H1 (cell line): ENCODE results near the gene MRPL20. TPM values are rescaled to one million over a fixed set of nuclear protein-coding genes. Genes with fewer than 3 reads are reported as not detected.

Experiments used
- CTCF ChIA-PET: fragments of 300-600 bp; sonication (Branson Sonifier 250); formaldehyde crosslinking; loops from one replicate; lab custom pipeline; 2021; ENCODE audit not compliant: partially characterized antibody; lab: Charles Lee
- POLR2A ChIA-PET: fragments of 300-600 bp; sonication (Branson Sonifier 250); formaldehyde crosslinking; loops from one replicate; lab custom pipeline; 2021; ENCODE audit warnings: inconsistent platforms; ENCODE audit not compliant: partially characterized antibody; lab: Charles Lee
- DNase-seq, 2 experiments: peaks; one replicate each; pipeline versions ENCODE4 v3.0.0 to v3.0.0-alpha.2; 2010 to 2022; ENCODE audit warnings: low spot score in 2 of 2, low read depth in 1 of 2, mixed read lengths in 1 of 2
- FAIRE-seq: peaks from 2 replicates; lab custom pipeline; 2011; peaks lifted over from hg19 to GRCh38; lab: Jason Lieb, UNC
- H2AFZ ChIP-seq: 2 replicates; pipeline ENCODE4 v1.8.1; 2012; ENCODE audit warnings: low read length, inconsistent platforms
- H2AK5ac ChIP-seq: 2 replicates; pipeline ENCODE4 v1.6.1; 2013; ENCODE audit warnings: low read depth, low read length
- H2BK120ac ChIP-seq: replicated peaks from 2 replicates; pipeline ENCODE3; 2013; ENCODE audit warnings: low read depth, low read length, inconsistent platforms
- H2BK12ac ChIP-seq: 2 replicates; pipeline ENCODE4 v1.6.1; 2013; ENCODE audit warnings: low read depth, low read length
- H2BK15ac ChIP-seq: 2 replicates; pipeline ENCODE4 v1.6.1; 2013; ENCODE audit warnings: low read length
- H2BK20ac ChIP-seq: 2 replicates; pipeline ENCODE4 v1.6.1; 2013; ENCODE audit warnings: low read length
- H2BK5ac ChIP-seq: 2 replicates; pipeline ENCODE4 v1.6.1; 2013; ENCODE audit warnings: low read depth, low read length
- H3K14ac ChIP-seq: 2 replicates; pipeline ENCODE4 v1.6.1; 2013; ENCODE audit warnings: inconsistent platforms; ENCODE audit not compliant: insufficient read length
- H3K18ac ChIP-seq: 2 replicates; pipeline ENCODE4 v1.6.1; 2013; ENCODE audit warnings: low read length; ENCODE audit errors: extremely low read depth
- H3K23ac ChIP-seq: 2 replicates; pipeline ENCODE4 v1.6.1; 2013; ENCODE audit warnings: inconsistent platforms; ENCODE audit not compliant: insufficient read length
- H3K23me2 ChIP-seq: 2 replicates; pipeline ENCODE4 v1.6.1; 2013; ENCODE audit warnings: low read depth, low read length
- H3K27ac ChIP-seq: 2 replicates; pipeline ENCODE4 v1.6.1; 2011; ENCODE audit warnings: low read depth, low read length, inconsistent platforms
- H3K27me3 ChIP-seq, 4 experiments: replicated peaks in 1 of 4; 1 replicate in 1 of 4; 2 replicates in 3 of 4; pipeline versions ENCODE4 v1.6.1 to v1.8.1; 2011 to 2013; ENCODE audit warnings: low read length in 3 of 4, mild to moderate bottlenecking in 3 of 4, inconsistent platforms in 2 of 4, mixed read lengths in 2 of 4, moderate library complexity in 1 of 4; ENCODE audit not compliant: control insufficient read depth in 3 of 4, insufficient read depth in 3 of 4; ENCODE audit errors: extremely low read depth in 1 of 4
- H3K36me3 ChIP-seq, 4 experiments: 2 replicates each; pipeline versions ENCODE4 v1.6.1 to v1.8.1; 2011 to 2013; ENCODE audit warnings: mild to moderate bottlenecking in 4 of 4, low read length in 3 of 4, moderate library complexity in 2 of 4, control low read depth in 1 of 4, inconsistent platforms in 1 of 4; ENCODE audit not compliant: insufficient read depth in 4 of 4, control insufficient read depth in 2 of 4
- H3K4ac ChIP-seq: replicated peaks from 2 replicates; pipeline ENCODE3; 2013; ENCODE audit warnings: low read length, low read depth, mixed read lengths, inconsistent platforms; ENCODE audit not compliant: insufficient read length
- H3K4me1 ChIP-seq, 4 experiments: replicated peaks in 1 of 4; 1 replicate in 1 of 4; 2 replicates in 3 of 4; pipeline versions ENCODE4 v1.6.1 to v1.8.1; 2011 to 2013; ENCODE audit warnings: low read length in 3 of 4, inconsistent platforms in 2 of 4, mixed read lengths in 1 of 4; ENCODE audit not compliant: insufficient read depth in 4 of 4, control insufficient read depth in 3 of 4
- H3K4me2 ChIP-seq, 2 experiments: 2 replicates each; pipeline versions ENCODE4 v1.6.1 to v1.8.1; 2011 to 2013; ENCODE audit warnings: low read depth in 2 of 2, low read length in 2 of 2, control low read depth in 1 of 2, inconsistent platforms in 1 of 2, mild to moderate bottlenecking in 1 of 2; ENCODE audit not compliant: insufficient read depth in 1 of 2
- H3K4me3 ChIP-seq, 4 experiments: fragments of 200-600, 300-600 bp in 1 of 4; sonication (generic), shearing (Covaris generic), sonication (Bioruptor Twin) in 1 of 4; 2 replicates each; pipeline versions ENCODE4 v1.5.1 to v1.8.1; 2011 to 2016; ENCODE audit warnings: low read length in 4 of 4, low read depth in 3 of 4, control low read depth in 2 of 4, inconsistent platforms in 2 of 4, mild to moderate bottlenecking in 2 of 4, mixed read lengths in 1 of 4, moderate library complexity in 1 of 4; ENCODE audit not compliant: insufficient read depth in 2 of 4; ENCODE audit errors: extremely low read depth in 1 of 4
- H3K56ac ChIP-seq: replicated peaks from 2 replicates; pipeline ENCODE3; 2013; ENCODE audit warnings: low read depth, mild to moderate bottlenecking, mixed read lengths, low read length, inconsistent platforms; ENCODE audit not compliant: insufficient read length
- H3K79me1 ChIP-seq: 2 replicates; pipeline ENCODE4 v1.6.1; 2013; ENCODE audit warnings: low read depth, low read length, control low read depth
- H3K79me2 ChIP-seq, 2 experiments: 2 replicates each; pipeline versions ENCODE4 v1.6.1 to v1.8.1; 2012 to 2013; ENCODE audit warnings: low read length in 2 of 2, mild to moderate bottlenecking in 2 of 2, inconsistent platforms in 1 of 2; ENCODE audit not compliant: insufficient read depth in 2 of 2, control insufficient read depth in 1 of 2
- H3K9ac ChIP-seq, 4 experiments: replicated peaks in 1 of 4; 1 replicate in 1 of 4; 2 replicates in 3 of 4; pipeline versions ENCODE4 v1.6.1 to v1.8.1; 2011 to 2013; ENCODE audit warnings: low read depth in 3 of 4, low read length in 3 of 4, control low read depth in 2 of 4, mild to moderate bottlenecking in 2 of 4, moderate library complexity in 2 of 4, inconsistent platforms in 1 of 4; ENCODE audit errors: extremely low read depth in 1 of 4
- H3K9me3 ChIP-seq, 2 experiments: 2 replicates each; pipeline versions ENCODE4 v1.6.1 to v1.8.1; 2012 to 2013; ENCODE audit warnings: mild to moderate bottlenecking in 2 of 2, moderate library complexity in 2 of 2, control low read depth in 1 of 2, inconsistent platforms in 1 of 2, low read depth in 1 of 2, low read length in 1 of 2, mixed read lengths in 1 of 2; ENCODE audit not compliant: insufficient read depth in 2 of 2
- H4K20me1 ChIP-seq, 2 experiments: replicated peaks in 1 of 2; 2 replicates each; pipeline versions ENCODE3 to v1.8.1; 2011 to 2013; ENCODE audit warnings: inconsistent platforms in 2 of 2, low read length in 2 of 2, mild to moderate bottlenecking in 1 of 2; ENCODE audit not compliant: insufficient read depth in 2 of 2, control insufficient read depth in 1 of 2
- H4K5ac ChIP-seq: 2 replicates; pipeline ENCODE4 v1.6.1; 2013; ENCODE audit warnings: low read length, low read depth, mixed read lengths, inconsistent platforms; ENCODE audit not compliant: insufficient read length
- H4K8ac ChIP-seq: 2 replicates; pipeline ENCODE4 v1.8.0; 2013; ENCODE audit warnings: mild to moderate bottlenecking, moderate library complexity, low read length, inconsistent platforms; ENCODE audit not compliant: insufficient read depth; ENCODE audit errors: extremely low read depth
- H4K91ac ChIP-seq: replicated peaks from 2 replicates; pipeline ENCODE3; 2013; ENCODE audit warnings: low read length, mixed read lengths, inconsistent platforms; ENCODE audit not compliant: insufficient read length
- CBX8 ChIP-seq: fragments of 300-800, 300-1000 bp; sonication (generic); IDR thresholded peaks from 2 replicates; pipeline ENCODE4 v1.7.1; 2016; ENCODE audit warnings: low read depth, low read length, borderline replicate concordance
- CTBP2 ChIP-seq: IDR thresholded peaks from 2 replicates; pipeline ENCODE4 v1.7.0; 2011; ENCODE audit warnings: borderline replicate concordance, mild to moderate bottlenecking, moderate library complexity, mixed read lengths, low read length; ENCODE audit not compliant: insufficient read depth, insufficient read length
- EZH2 ChIP-seq: fragments of 200-600 bp; sonication (generic); IDR thresholded peaks from 2 replicates; pipeline ENCODE4 v1.7.1; 2012; ENCODE audit warnings: low read depth, mild to moderate bottlenecking, moderate library complexity, low read length, inconsistent platforms; ENCODE audit not compliant: severe bottlenecking
- KDM5A ChIP-seq: fragments of 200-600 bp; IDR thresholded peaks from 2 replicates; pipeline ENCODE4 v1.7.1; 2012; ENCODE audit warnings: mild to moderate bottlenecking, low read length, inconsistent platforms, mixed read lengths
- MAX ChIP-seq: IDR thresholded peaks from 2 replicates; pipeline ENCODE4 v1.6.1; 2012; ENCODE audit warnings: inconsistent platforms
- RBBP5 ChIP-seq: IDR thresholded peaks from 2 replicates; pipeline ENCODE4 v1.7.1; 2012; ENCODE audit warnings: low read depth, mild to moderate bottlenecking, inconsistent platforms, low read length, moderate library complexity, borderline replicate concordance
- RNF2 ChIP-seq: fragments of 200-900, 300-1000 bp; sonication (generic); IDR thresholded peaks from 2 replicates; pipeline ENCODE4 v1.7.1; 2016; ENCODE audit warnings: borderline replicate concordance, low read depth, mild to moderate bottlenecking, antibody characterized with exemption, low read length; ENCODE audit not compliant: poor library complexity, severe bottlenecking; ENCODE audit errors: missing control alignments
- RXRA ChIP-seq: IDR thresholded peaks from 2 replicates; pipeline ENCODE4 v1.6.1; 2011; ENCODE audit warnings: low read depth, mild to moderate bottlenecking, low read length, moderate library complexity; ENCODE audit not compliant: insufficient read depth
- TAF7 ChIP-seq: optimal IDR thresholded peaks from 2 replicates; pipeline ENCODE3; 2011; ENCODE audit warnings: low read depth, mild to moderate bottlenecking, inconsistent platforms, low read length, moderate library complexity, borderline replicate concordance
- TEAD4 ChIP-seq: IDR thresholded peaks from 2 replicates; pipeline ENCODE4 v1.6.1; 2012; ENCODE audit warnings: low read depth, low read length, inconsistent platforms, mixed read lengths
- YY1 ChIP-seq: IDR thresholded peaks from 2 replicates; pipeline ENCODE4 v1.6.1; 2011; ENCODE audit warnings: low read depth, mild to moderate bottlenecking, low read length
- WGBS, 2 experiments: shearing (Covaris generic) in 1 of 2; methylation state at CpG; one replicate each; pipeline versions ENCODE4 v1.1.6 to v1.1.7; 2013 to 2015; ENCODE audit warnings: low lambda C conversion rate in 2 of 2, mixed read lengths in 2 of 2, inconsistent platforms in 1 of 2, low coverage in 1 of 2, missing lambda C conversion rate in 1 of 2; ENCODE audit not compliant: insufficient replicate concordance in 2 of 2, insufficient coverage in 1 of 2, insufficient read length in 1 of 2; ENCODE audit errors: extremely low coverage in 1 of 2, missing lambda C conversion rate in 1 of 2; 5-methylcytosine and 5-hydroxymethylcytosine counted together
- polyA plus RNA-seq, 7 experiments: library from polyadenylated mRNA; depleted of rRNA in 3 of 7; stranded (reverse) in 5 of 7; unstranded in 2 of 7; fragments of >200 nt in 5 of 7; fragments of 200-250 nt in 2 of 7; gene quantifications; 1 replicate in 5 of 7; 2 replicates in 1 of 7; 4 replicates in 1 of 7; pipeline versions ENCODE4 v1.2.1 to v1.2.3, GENCODE V29; 2011 to 2013; ENCODE audit warnings: missing spikeins in 2 of 7, mixed read lengths in 2 of 7
- total RNA-seq: library from RNA; stranded (reverse); fragmentation: NEBNext Ultra II Directional; extraction: Animal tissue kit (Norgen Biotek cat#: 25700); gene quantifications from 2 replicates; pipeline ENCODE4 v1.2.1, GENCODE V29; 2021

The MRPL20 gene
- total and polyA plus RNA-seq, 2 of the 8 experiments (the other 6 are each of a cell fraction or from before 2014, with no cell fraction given): 126 to 151 TPM

GRCh38 chr1:1394116-1394515 is 13.0 kb downstream of the MRPL20 start:
- peaks cover 0 to 7% (median 4%) of the 10 kb centered on the region in 4 experiments; a peak in 3 of 7 replicates for H3K4me1 ChIP-seq
- no peak overlapping the region for H3K56ac ChIP-seq
- no peak overlapping the region for H2BK5ac ChIP-seq
- 91% methylated on average over 7 of the region's 7 CpGs; no CpG with 5 or more reads in 1 of the 2 experiments for WGBS, 2 experiments
- H3K23me2 ChIP-seq: peaks cover 8% of the 10 kb centered on the region
- H2BK120ac ChIP-seq: no peak overlapping the region
- H2AFZ ChIP-seq: no peak overlapping the region
- peaks cover 52 to 82% (median 67%) of the 10 kb centered on the region in 4 experiments for H3K36me3 ChIP-seq
- H4K20me1 ChIP-seq: peaks cover 6 to 14% of the 10 kb centered on the region in 2 experiments
- H3K79me1 ChIP-seq: peaks cover 9% of the 10 kb centered on the region
- no peak overlapping the region for H3K14ac ChIP-seq
- no peak overlapping the region for H4K5ac ChIP-seq
- no peak overlapping the region for H3K4me3 ChIP-seq
- H3K4ac ChIP-seq: no peak overlapping the region
- H2BK12ac ChIP-seq: no peak overlapping the region
- no peaks in the 10 kb centered on the region for H3K27me3 ChIP-seq
- H3K23ac ChIP-seq: no peak overlapping the region
- no peak overlapping the region for H2BK20ac ChIP-seq
- no peak overlapping the region for H3K18ac ChIP-seq
- ChIA-PET POLR2A (interaction anchor here (20.0 to 33.4 kb wide), 3 partner anchors 2 to 37 kb away, joined by 515 to 719 read pairs (median 719); partner anchors contain the start of genes ANKRD65, AURKAIP1, CCNL2 and MRPL20), CTCF (interaction anchor here (1.8 kb wide), 1 partner anchor 44 kb away, joined by 3 read pairs; no protein-coding TSS in a partner anchor)
- no peak overlapping the region for H3K27ac ChIP-seq
- no peak overlapping the region for H4K91ac ChIP-seq
- H3K4me2 ChIP-seq: no peak overlapping the region
- H3K79me2 ChIP-seq: peaks cover 6 to 36% of the 10 kb centered on the region in 2 experiments; a peak in 3 of 4 replicates
- no peak overlapping the region for H3K9ac ChIP-seq
- no peak for FAIRE-seq
- no peak overlapping the region for H2BK15ac ChIP-seq
- TF ChIP-seq MAX: no peak
- no peak for TF ChIP-seq CBX8
- no peak for TF ChIP-seq CTBP2
- TF ChIP-seq EZH2: no peak
- no peak for TF ChIP-seq YY1
- TF ChIP-seq TAF7: no peak
- TF ChIP-seq RXRA: no peak
- TF ChIP-seq TEAD4: no peak
- TF ChIP-seq RNF2: no peak
- no peak for TF ChIP-seq RBBP5
- no peak for TF ChIP-seq KDM5A
- H3K9me3 ChIP-seq: no peaks in the 10 kb centered on the region
- no peak overlapping the region for H2AK5ac ChIP-seq
- DNase-seq: no peak
- H4K8ac ChIP-seq: peak overlapping the region; percentile 36; the same call in 1 of the 2 replicates
